CD1c-positive myeloid dendritic cell (primary cell): ENCODE measurements around the gene LGR5.
A peak's percentile ranks its signal among the peaks of the same experiment; 100 is the strongest.

ENCODE experiments used
- DNase-seq: peaks from one replicate; pipeline ENCODE4 v3.0.0-alpha.2; 2016; ENCODE audit errors: extremely low spot score

Gene LGR5

GRCh38 chr12:71439613-71440344 is at the start of gene LGR5:
LGR5 (plus strand) TSS chr12:71439798; CDS start chr12:71440081, 283 bp downstream.
- no peak for DNase-seq

DNA sequence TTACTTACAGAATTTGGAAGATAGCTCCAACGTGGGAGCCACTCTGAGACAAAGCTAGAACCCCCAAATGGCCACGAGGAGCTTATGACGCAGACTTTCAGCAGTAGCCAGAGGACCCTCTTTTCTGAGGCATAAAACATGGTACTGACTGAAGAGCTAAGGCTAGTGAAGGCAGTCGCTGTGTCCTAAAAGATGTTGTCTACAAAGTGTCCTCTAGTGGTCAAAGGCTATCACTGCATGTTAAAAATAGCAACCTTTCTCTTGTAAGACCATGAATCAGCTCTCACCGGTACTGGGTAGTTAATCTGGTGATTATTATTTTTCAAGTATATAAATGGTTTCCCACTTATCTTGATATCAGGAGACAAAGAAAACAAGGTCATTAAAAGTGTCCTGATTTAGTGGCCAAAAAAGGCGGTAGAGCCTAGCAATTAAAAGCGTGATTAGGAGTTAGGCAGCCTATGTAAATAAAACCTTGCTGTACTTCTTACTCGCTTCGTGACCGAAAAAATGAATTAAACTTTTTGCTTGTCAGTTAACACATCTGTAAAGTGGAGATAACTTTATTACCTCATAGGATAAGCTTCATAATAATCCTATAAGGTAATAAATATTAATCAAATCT is 47.0 kb upstream of the LGR5 start:
- peak; percentile 31 for DNase-seq

DNA sequence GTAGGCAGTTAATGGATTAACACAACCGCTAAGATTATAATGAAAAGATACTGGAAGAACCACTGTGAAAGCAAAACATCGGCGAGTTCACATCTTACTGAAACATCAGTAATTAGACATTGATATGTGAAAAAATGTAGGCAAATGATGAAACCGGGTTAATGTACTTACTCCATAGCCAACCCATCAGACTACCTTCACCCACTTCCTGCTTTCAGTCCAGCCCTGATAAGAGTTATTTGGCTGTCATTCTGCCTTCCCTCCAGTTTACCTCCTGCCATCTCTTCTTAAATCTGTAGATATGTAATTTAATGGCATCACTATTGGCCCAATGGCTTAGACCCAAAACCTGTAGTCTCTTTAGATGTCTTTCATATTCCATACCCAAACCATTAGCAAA is 46.0 kb upstream of the LGR5 start:
- DNase-seq: no peak

- no peak for DNase-seq
Observed at GRCh38 chr12:71397433-71397954, 42.1 kb upstream of the LGR5 start.

DNA sequence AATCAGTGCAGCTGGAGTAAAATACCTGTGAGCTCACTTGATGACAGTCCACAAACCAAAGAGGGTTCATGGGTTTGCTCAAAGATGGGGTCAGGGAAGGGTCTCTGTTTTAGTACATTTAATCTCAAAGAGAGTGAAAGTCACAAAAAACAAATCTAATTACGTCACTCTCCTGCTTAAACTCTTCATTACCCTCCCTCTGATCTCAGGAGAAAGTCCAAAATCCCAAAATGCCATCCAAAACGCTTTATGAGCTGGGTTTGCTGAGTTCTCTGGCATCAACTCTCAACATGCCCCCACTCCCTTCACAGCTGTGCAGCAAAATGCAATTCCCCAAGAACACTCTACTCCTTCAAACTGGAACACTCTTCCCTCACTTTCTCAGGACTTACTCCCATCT is 40.4 kb upstream of the LGR5 start:
- DNase-seq: no peak

- no peak for DNase-seq
Observed at GRCh38 chr12:71400481-71400880, 39.1 kb upstream of the LGR5 start.

DNA sequence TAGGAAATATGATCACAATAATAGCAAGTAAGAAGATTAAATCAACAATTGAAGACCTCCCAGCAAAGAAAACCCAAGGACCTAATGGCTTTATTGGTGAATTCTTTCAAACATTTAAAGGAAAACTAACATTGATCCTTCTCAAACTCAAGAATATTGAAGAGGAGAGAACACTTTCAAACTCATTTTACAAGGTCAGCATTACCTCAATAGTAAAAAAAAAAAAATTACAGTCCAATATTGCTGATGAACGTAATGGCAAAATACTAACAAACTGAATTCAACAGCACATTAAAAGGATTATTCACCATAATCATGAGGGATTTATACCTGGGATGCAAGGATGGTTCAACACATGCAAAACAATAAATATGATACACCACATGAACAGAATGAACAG is 33.7 kb upstream of the LGR5 start:
- no peak for DNase-seq

DNA sequence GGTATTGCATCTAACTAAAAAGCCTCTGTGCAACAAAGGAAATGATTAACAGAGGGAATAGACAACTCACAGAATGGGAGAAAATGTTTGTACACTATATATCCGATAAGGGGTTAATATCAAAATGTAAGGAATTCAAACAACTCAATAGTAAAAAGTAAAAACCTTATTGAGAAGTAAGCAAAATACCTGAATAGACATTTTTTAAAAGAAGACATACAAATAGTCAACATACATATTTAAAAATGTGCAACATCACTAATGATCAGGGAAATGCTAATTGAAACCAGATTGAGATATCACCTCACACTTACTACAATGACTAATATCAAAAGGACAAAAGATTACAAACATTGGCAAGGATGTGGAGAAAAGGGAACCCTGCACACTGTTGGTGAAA is 31.9 kb upstream of the LGR5 start:
- DNase-seq: no peak

DNA sequence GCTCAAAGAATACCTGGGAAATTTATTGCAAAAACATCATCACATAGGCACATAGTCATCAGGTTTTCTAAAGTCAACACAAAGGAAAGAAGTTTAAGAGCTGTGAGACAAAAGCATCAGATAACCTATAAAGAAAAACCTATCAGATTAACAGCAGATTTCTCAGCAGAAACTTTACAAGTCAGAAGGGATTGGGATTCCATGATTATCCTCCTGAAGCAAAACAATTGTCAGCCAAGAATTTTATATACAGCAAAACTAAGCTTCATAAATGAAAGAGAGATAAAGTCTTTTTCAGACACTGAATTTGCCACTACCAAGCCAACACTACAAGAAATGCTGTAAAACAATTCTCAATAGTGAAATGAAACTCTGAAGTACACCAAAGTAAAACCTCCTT is 28.8 kb upstream of the LGR5 start:
- no peak for DNase-seq

DNA sequence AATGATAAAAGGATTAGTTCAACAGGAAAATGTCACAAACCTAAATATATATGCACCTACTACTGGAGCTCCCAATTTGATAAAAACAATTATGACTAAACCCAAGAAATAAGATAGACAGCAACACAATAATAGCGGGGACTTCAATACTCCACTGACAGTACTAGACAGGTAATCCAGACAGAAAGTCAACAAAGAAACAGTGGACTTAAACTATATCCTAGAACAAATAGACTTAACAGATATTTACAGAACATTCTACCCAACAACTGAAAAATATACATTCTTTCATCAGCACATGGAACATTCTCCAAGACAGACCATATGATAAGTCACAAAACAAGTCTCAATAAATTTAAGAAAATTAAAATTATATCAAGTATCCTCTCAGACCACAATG is 28.0 kb upstream of the LGR5 start:
- DNase-seq: no peak

DNA sequence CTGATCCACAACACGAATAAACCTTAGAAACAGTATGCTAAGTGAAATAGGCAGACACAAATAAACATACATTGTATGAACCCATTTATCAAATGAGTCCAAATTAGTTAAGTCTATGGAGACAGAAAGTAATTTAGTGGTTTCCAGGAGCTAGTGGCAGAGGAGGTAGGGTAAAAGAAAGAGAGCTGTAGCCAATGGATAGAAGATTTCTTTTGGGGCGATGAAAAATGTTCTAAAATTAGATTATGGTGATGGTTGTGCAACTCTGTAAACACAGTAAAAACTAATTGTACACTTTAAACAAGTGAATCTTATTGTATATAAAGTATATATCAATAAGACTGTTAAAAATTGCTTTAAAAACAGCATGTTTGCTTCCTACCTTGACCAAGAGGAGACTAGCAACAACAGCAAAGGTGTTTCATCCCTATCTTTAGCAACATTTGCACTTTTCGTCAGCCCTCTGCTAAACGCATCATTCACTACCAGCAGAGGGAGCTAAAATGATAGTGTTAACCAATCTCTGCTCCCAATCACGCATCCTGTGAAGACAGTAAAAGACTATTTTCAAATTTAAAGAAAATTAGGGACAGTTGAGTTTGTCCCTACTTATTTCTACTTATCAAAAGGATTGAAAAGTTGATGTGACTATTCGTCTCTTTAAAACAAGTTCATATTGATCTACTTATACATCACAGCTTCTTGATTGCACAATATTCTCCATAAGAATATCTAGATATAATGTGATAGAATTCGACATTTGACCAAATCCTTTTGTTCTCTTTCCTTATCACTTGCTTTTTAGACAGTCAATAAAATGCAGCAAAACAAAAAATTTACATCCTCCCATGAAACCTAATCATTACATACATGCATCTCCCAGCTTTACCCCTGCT is 24.0 kb upstream of the LGR5 start:
- DNase-seq: peak; percentile 64

GRCh38 chr12:71417181-71417580 is 22.4 kb upstream of the LGR5 start:
- no peak for DNase-seq

DNA sequence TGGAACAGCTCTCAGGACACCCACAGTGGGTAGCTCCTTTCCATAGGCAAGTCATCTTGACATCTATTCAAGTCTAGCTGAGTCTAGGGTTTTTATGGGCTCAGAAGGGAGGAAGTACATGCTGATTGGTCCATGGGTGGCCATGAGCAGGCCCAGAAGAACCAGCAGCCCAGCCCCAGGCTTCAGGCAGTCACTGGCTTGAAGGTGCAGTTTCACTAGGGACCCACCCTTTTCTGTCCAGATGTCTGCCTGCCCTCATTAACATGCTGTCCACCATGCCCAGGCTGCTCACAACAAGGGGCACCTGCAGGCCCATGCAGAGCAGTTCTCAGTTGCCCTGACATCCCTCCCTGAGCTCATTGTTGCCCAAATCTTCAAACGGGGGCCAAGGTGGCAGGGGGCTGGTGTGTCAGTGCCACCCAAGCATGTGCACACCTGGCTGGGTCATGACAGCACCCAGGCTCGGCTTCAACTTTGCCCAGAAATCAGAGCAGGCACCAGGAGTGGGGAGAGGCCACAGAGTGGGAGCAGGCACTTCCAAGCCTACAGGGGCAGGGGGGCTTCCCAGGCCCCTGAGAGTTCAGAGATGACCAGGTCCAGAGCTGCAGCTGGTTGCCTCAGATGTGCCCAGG is 18.7 kb upstream of the LGR5 start:
- no peak for DNase-seq

- no peak for DNase-seq
Observed at GRCh38 chr12:71425568-71426299, 13.9 kb upstream of the LGR5 start.

DNA sequence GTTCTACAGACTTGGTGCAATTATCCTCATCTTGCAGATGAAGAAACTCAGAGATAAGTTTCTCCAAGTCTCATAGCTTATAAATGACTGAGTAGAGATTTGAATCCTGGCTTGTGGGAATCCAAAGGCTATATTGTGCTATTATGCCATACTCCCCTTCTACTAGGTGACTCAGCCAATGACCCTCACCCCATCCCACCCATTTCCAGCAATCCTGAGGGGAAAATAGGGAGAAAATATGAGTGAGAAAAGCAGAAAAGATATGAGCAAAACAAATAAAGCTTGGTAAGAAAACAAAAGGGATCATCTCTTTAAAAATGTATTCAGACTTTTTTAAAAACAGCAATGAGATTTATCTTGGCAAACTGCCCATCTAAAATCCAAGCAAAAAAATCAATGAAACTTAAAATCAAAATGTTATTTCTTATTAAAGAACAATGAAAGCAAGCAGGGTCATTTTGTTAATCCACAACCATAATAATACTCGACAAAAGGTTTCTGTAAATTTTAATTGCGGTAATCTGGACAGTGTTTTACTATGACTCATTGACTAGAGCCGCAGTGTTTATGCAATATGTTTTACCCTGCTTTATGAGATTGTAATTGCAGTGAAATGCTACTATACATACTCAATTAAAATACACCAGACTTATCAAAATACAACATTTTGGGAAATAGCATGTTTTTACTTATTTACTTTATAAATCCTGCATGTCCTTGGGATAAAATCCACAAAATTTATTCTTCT is 13.1 kb upstream of the LGR5 start:
- no peak for DNase-seq

DNA sequence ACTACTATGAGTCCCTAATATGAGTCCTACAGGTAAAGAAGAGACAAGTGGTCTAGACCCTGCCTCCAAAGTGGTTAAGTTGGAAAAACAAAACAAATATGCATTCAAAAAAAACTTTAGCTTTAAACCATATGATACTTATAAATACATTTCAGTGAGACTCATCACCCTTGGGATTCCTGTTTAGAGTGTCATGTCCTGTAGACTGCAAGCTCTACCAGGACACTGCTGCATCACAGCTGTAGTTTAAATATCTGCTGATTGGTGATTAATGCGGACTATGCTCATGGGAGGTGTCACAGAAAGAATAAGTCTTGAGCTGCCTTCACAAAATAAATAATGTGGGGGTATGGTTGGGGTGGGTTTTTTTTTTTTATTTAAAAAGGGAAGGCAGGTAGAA is 8.8 kb upstream of the LGR5 start:
- no peak for DNase-seq

DNA sequence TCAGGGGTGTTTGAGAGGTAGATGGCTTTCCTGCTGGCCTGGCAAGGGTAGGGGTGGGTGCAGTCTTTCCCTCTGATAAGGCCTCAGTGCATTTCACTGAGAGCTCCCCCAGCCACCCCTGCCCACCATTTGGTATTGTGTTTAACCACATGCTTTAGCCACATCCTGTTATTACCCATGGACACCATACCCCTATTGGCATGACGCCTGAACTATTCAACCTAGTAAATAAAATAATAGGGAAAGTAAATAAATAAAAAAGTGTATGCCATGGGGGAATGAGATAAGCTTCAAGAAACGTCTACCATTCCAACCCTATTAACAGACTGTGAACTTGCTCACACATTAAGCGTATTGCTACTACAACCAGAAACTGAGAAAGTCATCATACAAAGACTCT is 7.6 kb upstream of the LGR5 start:
- DNase-seq: no peak

GRCh38 chr12:71432936-71433335 is 6.7 kb upstream of the LGR5 start:
- no peak for DNase-seq

DNA sequence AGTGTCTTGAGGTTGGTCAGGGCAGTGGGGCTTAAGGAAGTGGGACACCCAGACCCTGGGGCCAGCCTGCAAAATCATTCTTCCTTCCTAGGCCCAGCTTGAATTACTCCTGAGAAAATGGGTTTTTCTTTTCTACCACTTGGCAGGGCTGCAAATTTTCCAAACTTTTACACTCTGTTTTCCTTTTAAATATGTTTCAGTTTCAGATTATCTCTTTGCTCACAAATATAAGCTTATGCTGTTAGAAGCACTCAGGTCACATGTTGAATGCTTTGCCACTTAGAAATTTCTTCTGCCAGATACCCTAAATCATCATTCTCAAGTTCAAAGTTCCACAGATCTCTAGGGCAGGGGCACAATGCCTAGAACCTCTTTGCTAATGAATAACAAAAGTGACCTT is 2.9 kb upstream of the LGR5 start:
- no peak for DNase-seq

GRCh38 chr12:71438670-71439361 is 782 bp upstream of the LGR5 start:
- DNase-seq: no peak
